GM23338 (cell line): ENCODE results near the gene LYRM2. TPM values are rescaled to one million over a fixed set of nuclear protein-coding genes. Genes with fewer than 3 reads are reported as not detected.

Source experiments
- ATAC-seq: fragments of 200-7000 bp; cut with Tn5 transposase; 3 replicates; pipeline ENCODE4 v1.9.1; 2020
- DNase-seq: peaks from one replicate; pipeline ENCODE4 v3.0.0-alpha.2; 2015; ENCODE audit warnings: low spot score
- H2AFZ ChIP-seq: fragments of 200-600 bp; sonication (generic); 2 replicates; pipeline ENCODE4 v1.8.0; 2016; ENCODE audit warnings: antibody characterized with exemption, mild to moderate bottlenecking, moderate library complexity
- H3F3A ChIP-seq: fragments of 200-600 bp; sonication (generic); replicated peaks from 2 replicates; pipeline ENCODE4 v1.8.0; 2017; ENCODE audit warnings: antibody characterized with exemption, mixed run types, low read depth
- H3K27ac ChIP-seq: fragments of 200-600 bp; sonication (generic); 2 replicates; pipeline ENCODE4 v1.6.1; 2016; ENCODE audit warnings: low read depth
- H3K27me3 ChIP-seq: fragments of 200-600 bp; sonication (generic); 2 replicates; pipeline ENCODE4 v1.8.0; 2016; ENCODE audit warnings: mild to moderate bottlenecking, mixed run types, moderate library complexity; ENCODE audit not compliant: insufficient read depth
- H3K36me3 ChIP-seq: fragments of 200-600 bp; sonication (generic); 2 replicates; pipeline ENCODE4 v1.8.0; 2016; ENCODE audit warnings: mild to moderate bottlenecking; ENCODE audit not compliant: insufficient read depth
- H3K4me1 ChIP-seq: fragments of 200-600 bp; sonication (generic); 2 replicates; pipeline ENCODE4 v1.8.0; 2016; ENCODE audit warnings: mild to moderate bottlenecking, moderate library complexity; ENCODE audit not compliant: insufficient read depth
- H3K4me2 ChIP-seq: fragments of 200-600 bp; sonication (generic); 2 replicates; pipeline ENCODE4 v1.7.1; 2017; ENCODE audit warnings: mixed run types
- H3K4me3 ChIP-seq: fragments of 200-600 bp; sonication (generic); 2 replicates; pipeline ENCODE4 v1.6.1; 2016; ENCODE audit warnings: mixed run types
- H3K79me2 ChIP-seq: fragments of 200-600 bp; sonication (generic); replicated peaks from 2 replicates; pipeline ENCODE4 v1.8.0; 2017; ENCODE audit warnings: mild to moderate bottlenecking; ENCODE audit not compliant: insufficient read depth
- H3K9me2 ChIP-seq: fragments of 200-600 bp; sonication (generic); 2 replicates; pipeline ENCODE4 v1.8.0; 2017; ENCODE audit not compliant: insufficient read depth
- H4K20me1 ChIP-seq: fragments of 200-600 bp; sonication (generic); replicated peaks from 2 replicates; pipeline ENCODE4 v1.8.0; 2017; ENCODE audit warnings: mild to moderate bottlenecking; ENCODE audit not compliant: insufficient read depth
- H3K27ac Mint-ChIP-seq: 2 replicates; pipeline ENCODE4 v1.8.0; 2020; ENCODE audit warnings: inconsistent platforms, mild to moderate bottlenecking, moderate library complexity, mixed read lengths
- H3K27me3 Mint-ChIP-seq: 3 replicates; pipeline ENCODE4 v1.8.0; 2022; ENCODE audit warnings: low read depth, mild to moderate bottlenecking, moderate library complexity, mixed read lengths, inconsistent platforms; ENCODE audit not compliant: insufficient read depth, poor library complexity
- H3K36me3 Mint-ChIP-seq: 3 replicates; pipeline ENCODE4 v1.8.0; 2021; ENCODE audit warnings: low read depth, mild to moderate bottlenecking, inconsistent platforms, moderate library complexity, mixed read lengths
- H3K4me1 Mint-ChIP-seq: 3 replicates; pipeline ENCODE4 v1.8.0; 2020; ENCODE audit warnings: mild to moderate bottlenecking, inconsistent platforms, mixed read lengths
- H3K4me3 Mint-ChIP-seq: 3 replicates; pipeline ENCODE4 v1.8.0; 2021; ENCODE audit warnings: moderate library complexity, mild to moderate bottlenecking, inconsistent platforms, mixed read lengths
- H3K9me3 Mint-ChIP-seq: 3 replicates; pipeline ENCODE4 v1.8.0; 2020; ENCODE audit warnings: moderate library complexity, mild to moderate bottlenecking, inconsistent platforms, mixed read lengths
- CREB1 ChIP-seq: fragments of 250-450 bp; sonication (Bioruptor Pico); IDR thresholded peaks from 2 replicates; pipeline ENCODE4 v1.5.0; 2020; ENCODE audit warnings: low read depth, mild to moderate bottlenecking, moderate library complexity
- CTCF ChIP-seq, 2 experiments: fragments of 200-600 bp in 1 of 2; sonication (generic) in 1 of 2; conservative IDR thresholded peaks; 2 replicates each; pipeline versions ENCODE4 v1.5.1 to v1.6.1; 2016 to 2017; ENCODE audit warnings: antibody characterized with exemption in 2 of 2, low read depth in 2 of 2, mild to moderate bottlenecking in 2 of 2, moderate library complexity in 1 of 2
- EZH2 ChIP-seq: fragments of 200-600 bp; sonication (generic); IDR thresholded peaks from one replicate; pipeline ENCODE4 v1.8.0; 2017; ENCODE audit warnings: antibody characterized with exemption, mild to moderate bottlenecking, low read depth; ENCODE audit not compliant: unreplicated experiment
- EZH2phosphoT487 ChIP-seq: fragments of 200-600 bp; sonication (generic); IDR thresholded peaks from one replicate; pipeline ENCODE4 v1.8.1; 2018; ENCODE audit warnings: antibody characterized with exemption; ENCODE audit not compliant: unreplicated experiment
- JUNB ChIP-seq: IDR thresholded peaks from one replicate; pipeline ENCODE4 v1.6.1; 2016; ENCODE audit warnings: antibody characterized with exemption; ENCODE audit not compliant: unreplicated experiment
- NANOG ChIP-seq: IDR thresholded peaks from 2 replicates; pipeline ENCODE4 v1.6.1; 2016; ENCODE audit warnings: antibody characterized with exemption, borderline replicate concordance
- POLR2AphosphoS5 ChIP-seq: IDR thresholded peaks from 2 replicates; pipeline ENCODE4 v1.6.1; 2016; ENCODE audit warnings: antibody characterized with exemption, low read depth
- STAT1 ChIP-seq: IDR thresholded peaks from one replicate; pipeline ENCODE4 v1.6.1; 2016; ENCODE audit warnings: antibody characterized with exemption; ENCODE audit not compliant: unreplicated experiment
- ZNF114 ChIP-seq: fragments of 250-450 bp; sonication (Bioruptor Pico); IDR thresholded peaks from 2 replicates; pipeline ENCODE4 v1.5.0; 2020; ENCODE audit warnings: mild to moderate bottlenecking, moderate library complexity
- ZNF331 ChIP-seq: fragments of 250-450 bp; sonication (Bioruptor Pico); IDR thresholded peaks from 2 replicates; pipeline ENCODE4 v1.5.0; 2020; ENCODE audit warnings: low read depth, mild to moderate bottlenecking, moderate library complexity
- ZNF462 ChIP-seq: fragments of 250-450 bp; sonication (Bioruptor Pico); IDR thresholded peaks from 2 replicates; pipeline ENCODE4 v1.5.0; 2020; ENCODE audit warnings: mild to moderate bottlenecking, moderate library complexity
- polyA plus RNA-seq: library from polyadenylated mRNA; unstranded; fragments of >200 nt; fragmentation: Nextera tagmentation; extraction: Ambion mirVana; gene quantifications from 2 replicates; pipeline ENCODE4 v1.2.1, GENCODE V29; 2016
- total RNA-seq: library from RNA; depleted of rRNA; stranded (reverse); fragments of >200 nt; shearing (Covaris generic); gene quantifications from 2 replicates; pipeline ENCODE4 v1.2.3, GENCODE V29; 2014

The LYRM2 gene
- total and polyA plus RNA-seq, 2 experiments from 2014 or later = 20.3 to 67.3 TPM

- H3K4me1 Mint-ChIP-seq = peaks cover 2% of the 10 kb centered on the region; the same call in 1 of the 3 replicates
- no peaks in the 10 kb centered on the region for H3K27me3 ChIP-seq
- ATAC-seq = no peak
- no peaks in the 10 kb centered on the region for H3K36me3 ChIP-seq
- H3K27ac Mint-ChIP-seq = no peak overlapping the region
- no peak overlapping the region for H3K27ac ChIP-seq
- no peak for TF ChIP-seq NANOG
- H3K4me3 Mint-ChIP-seq = no peak overlapping the region
- no peak for DNase-seq
- no peaks in the 10 kb centered on the region for H3K9me3 Mint-ChIP-seq
- no peaks in the 10 kb centered on the region for H3K36me3 Mint-ChIP-seq
- no peak overlapping the region for H3K4me2 ChIP-seq
- H3F3A ChIP-seq = no peaks in the 10 kb centered on the region
- no peaks in the 10 kb centered on the region for H4K20me1 ChIP-seq
- H3K27me3 Mint-ChIP-seq = peaks cover 14% of the 10 kb centered on the region
- H3K9me2 ChIP-seq = no peaks in the 10 kb centered on the region
- no peak overlapping the region for H3K4me3 ChIP-seq
- no peaks in the 10 kb centered on the region for H3K79me2 ChIP-seq
- no peak overlapping the region for H2AFZ ChIP-seq
- no peaks in the 10 kb centered on the region for H3K4me1 ChIP-seq
Measured at GRCh38 chr6:89605861-89606260, 32.7 kb downstream of the LYRM2 start.

- TF ChIP-seq POLR2AphosphoS5 (no peak), CTCF (conservative IDR thresholded peaks at IDR 0.05; ENCODE audit: low read depth in 2 of 2) (peak; percentile 8 to 52; a peak in 2 of 4 replicates)
- peaks cover 2% of the 10 kb centered on the region; the same call in 1 of the 3 replicates for H3K4me1 Mint-ChIP-seq
- DNase-seq (peak; percentile 46), ATAC-seq (peak; percentile 83)
- Histone ChIP-seq H3F3A (no peaks in the 10 kb centered on the region), H3K9me2 (no peaks in the 10 kb centered on the region), H3K79me2 (no peaks in the 10 kb centered on the region), H3K27me3 (no peaks in the 10 kb centered on the region), H3K4me1 (no peaks in the 10 kb centered on the region), H3K4me3 (no peak overlapping the region), H4K20me1 (no peaks in the 10 kb centered on the region), H3K4me2 (no peak overlapping the region), H3K27ac (no peak overlapping the region), H2AFZ (no peak overlapping the region), H3K36me3 (no peaks in the 10 kb centered on the region)
- no peaks in the 10 kb centered on the region for H3K9me3 Mint-ChIP-seq
- H3K4me3 Mint-ChIP-seq = no peak overlapping the region
- no peaks in the 10 kb centered on the region for H3K36me3 Mint-ChIP-seq
- H3K27me3 Mint-ChIP-seq = peaks cover 14% of the 10 kb centered on the region
- H3K27ac Mint-ChIP-seq = no peak overlapping the region
Measured at GRCh38 chr6:89604653-89605052, 33.9 kb downstream of the LYRM2 start.

- no peaks in the 10 kb centered on the region for H3K36me3 ChIP-seq
- H3K27me3 ChIP-seq = no peaks in the 10 kb centered on the region
- H3F3A ChIP-seq = no peaks in the 10 kb centered on the region
- no peak overlapping the region for H2AFZ ChIP-seq
- no peaks in the 10 kb centered on the region for H3K4me1 ChIP-seq
- Mint-ChIP-seq H3K4me1 (peaks cover 4% of the 10 kb centered on the region), H3K4me3 (no peak overlapping the region), H3K9me3 (no peaks in the 10 kb centered on the region), H3K36me3 (no peaks in the 10 kb centered on the region), H3K27me3 (peaks cover 12% of the 10 kb centered on the region), H3K27ac (no peak overlapping the region)
- ATAC-seq (no peak), DNase-seq (no peak)
- H3K4me3 ChIP-seq = no peak overlapping the region
- H3K79me2 ChIP-seq = no peaks in the 10 kb centered on the region
- no peaks in the 10 kb centered on the region for H3K9me2 ChIP-seq
- H4K20me1 ChIP-seq = no peaks in the 10 kb centered on the region
- no peak overlapping the region for H3K27ac ChIP-seq
- no peak overlapping the region for H3K4me2 ChIP-seq
- TF ChIP-seq POLR2AphosphoS5 (no peak), CREB1 (no peak), ZNF331 (no peak), STAT1 (no peak), JUNB (no peak), ZNF462 (CRISPR knock-in tag) (no peak), ZNF114 (CRISPR knock-in tag) (no peak), EZH2phosphoT487 (no peak), EZH2 (no peak)
Measured at GRCh38 chr6:89602166-89602565, 36.4 kb downstream of the LYRM2 start.
